NOMO-1 treated with dmso at 0.1 percent for 144 hours (cell line): ENCODE measurements around the gene KRTDAP.
A peak's percentile ranks its signal among the peaks of the same experiment; 100 is the strongest.

ENCODE experiments used
- DNase-seq: peaks from one replicate; lab custom pipeline; 2025; ENCODE audit not compliant: unreplicated experiment; lab: John Stamatoyannopoulos, UW

Gene KRTDAP

DNA sequence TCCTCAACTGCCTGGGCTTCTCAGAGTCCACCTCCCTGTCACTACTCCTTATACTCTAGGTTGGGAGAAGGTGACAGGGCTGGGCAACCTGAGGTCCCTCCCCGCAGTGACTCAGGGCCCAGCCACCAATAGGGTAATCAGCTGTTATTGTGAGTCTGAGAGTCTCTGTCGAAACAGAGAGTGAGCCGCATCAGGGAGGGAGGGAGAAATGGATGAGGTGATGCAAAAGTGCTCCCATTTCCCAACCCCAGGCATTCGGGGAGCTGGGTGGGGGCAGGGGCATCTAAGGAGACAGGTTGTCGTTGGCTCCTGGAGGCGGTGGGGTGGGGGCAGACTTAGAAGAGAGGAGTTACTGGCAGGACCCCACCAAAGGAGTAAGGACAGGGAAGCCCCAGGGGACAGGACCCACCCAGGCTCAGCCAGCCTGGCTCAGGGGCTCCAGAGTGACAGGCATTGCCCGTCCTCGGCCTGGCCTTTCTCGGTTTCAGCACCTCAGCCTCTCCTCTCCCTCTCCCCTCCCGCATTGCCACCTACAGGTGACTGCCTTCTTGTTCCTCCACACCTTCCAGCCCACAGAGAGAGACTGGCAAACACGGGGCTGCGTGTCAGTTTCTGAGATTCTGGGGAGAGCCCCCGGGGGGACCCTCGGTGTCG lies 23.5 kb upstream of the KRTDAP start, which contains the start of gene DMKN:
TSS of gene DMKN (minus strand) at position 22 of the 654 bp plus-strand sequence. CDS start 174 bp downstream, outside the sequence.
- no peak for DNase-seq

DNA sequence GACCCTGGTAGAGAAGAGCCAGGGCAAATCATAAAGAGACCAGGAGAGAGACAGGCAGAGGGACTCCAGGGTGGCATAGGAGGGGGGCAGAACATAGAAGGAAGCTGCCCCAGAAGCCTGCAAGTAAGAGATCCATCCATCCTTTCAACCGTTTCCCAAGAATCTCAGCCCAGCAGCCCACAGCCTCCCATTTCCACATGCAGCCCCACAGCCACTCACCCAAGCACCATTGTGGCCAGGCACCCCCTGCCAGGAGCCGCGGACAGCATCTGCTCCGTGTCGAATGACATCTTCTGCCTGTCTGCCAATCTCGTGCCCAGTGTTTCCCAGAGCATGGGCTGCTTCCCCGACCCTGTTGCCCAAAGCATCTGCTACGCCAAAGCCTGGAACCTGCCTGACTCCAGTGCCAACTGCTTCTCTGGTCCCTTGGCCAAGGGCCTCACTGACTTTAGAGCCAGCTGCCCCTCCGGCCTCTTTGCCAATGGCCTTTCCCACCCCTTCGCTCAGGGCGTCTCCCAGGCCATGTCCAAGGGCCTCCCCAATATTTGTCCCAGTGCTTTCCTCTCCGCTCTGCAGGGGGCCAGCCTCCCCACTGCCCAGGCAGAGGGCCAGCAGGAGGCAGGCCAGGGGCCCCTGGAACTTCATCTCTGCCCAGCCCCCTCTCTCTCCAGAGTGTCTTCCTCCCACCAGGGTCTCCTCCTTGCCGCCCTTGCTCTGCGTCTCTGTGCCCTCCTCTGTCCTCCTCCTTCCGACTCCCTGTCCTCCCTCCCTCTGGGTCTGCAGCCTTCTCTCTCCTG lies 22.8 kb upstream of the KRTDAP start:
- no peak for DNase-seq

GRCh38 chr19:35511337-35511736 lies 21.1 kb upstream of the KRTDAP start:
- no peak for DNase-seq

- DNase-seq = no peak
These were observed 20.3 kb upstream of the KRTDAP start for GRCh38 chr19:35510626-35510964.

DNA sequence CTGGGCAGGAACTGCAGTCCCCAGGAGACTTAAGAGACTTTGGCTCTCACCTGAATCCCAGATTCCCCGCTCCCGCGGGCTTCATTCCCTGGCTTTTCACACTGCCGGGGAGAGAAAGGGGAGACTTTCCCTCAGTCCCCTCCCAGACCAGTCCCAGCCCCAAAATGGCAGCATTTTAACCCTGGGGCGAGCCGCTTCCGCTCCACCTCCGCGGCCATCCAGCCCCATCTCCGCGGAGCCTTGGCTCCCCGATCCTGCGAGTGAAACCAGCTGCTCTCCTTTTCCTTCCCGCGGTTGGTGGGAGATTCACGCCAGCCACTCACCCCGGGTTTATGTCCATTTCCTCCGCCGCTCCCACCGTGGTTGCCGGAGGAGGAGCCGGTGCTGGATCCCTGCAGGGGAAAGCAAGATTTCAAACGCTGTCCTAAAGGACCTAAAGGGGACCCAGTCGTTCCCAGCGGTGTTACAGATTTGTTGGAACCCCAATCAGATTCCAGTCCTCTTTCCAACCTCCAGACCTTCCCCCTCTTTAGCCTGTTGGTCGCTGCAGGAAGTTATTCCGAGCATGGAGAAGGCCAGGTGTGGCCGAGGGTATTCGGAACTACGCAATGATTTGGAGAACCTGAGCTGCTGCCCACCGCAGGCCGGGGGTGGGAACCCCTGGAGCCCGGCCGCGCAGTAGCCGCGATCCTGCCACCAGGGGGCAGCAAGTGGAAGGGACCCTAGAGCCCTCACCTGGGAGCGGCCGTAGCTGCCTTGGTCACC lies 19.8 kb upstream of the KRTDAP start:
- DNase-seq = peak; percentile 0

DNA sequence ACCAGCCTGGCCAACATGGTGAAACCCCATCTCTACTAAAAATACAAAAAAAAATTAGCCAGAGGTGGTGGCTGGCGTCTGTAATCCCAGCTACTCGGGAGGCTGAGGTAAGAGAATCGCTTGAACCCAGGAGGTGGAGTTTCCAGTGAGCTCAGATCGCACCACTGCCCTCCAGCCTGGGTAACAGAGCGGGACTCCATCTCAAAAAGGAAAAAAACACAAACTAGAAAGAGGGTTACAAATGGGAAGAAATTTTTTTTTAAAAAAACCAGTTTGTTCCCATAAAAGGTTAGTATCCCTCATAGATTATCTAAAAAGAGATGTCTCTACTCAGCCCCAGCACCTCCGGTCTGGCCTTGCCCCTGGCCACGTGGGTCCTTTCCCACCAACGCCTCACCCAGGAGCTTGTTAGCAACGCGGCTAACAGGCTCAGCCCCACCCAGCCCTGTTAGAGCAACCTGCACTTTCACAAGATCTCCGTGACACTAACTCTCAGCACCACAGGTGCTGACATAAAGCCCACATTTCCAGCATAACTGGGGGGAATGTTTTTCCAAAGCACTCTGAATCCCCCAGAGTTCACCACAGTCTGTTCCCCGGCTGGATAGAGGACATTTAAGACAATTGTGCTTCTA lies 18.9 kb upstream of the KRTDAP start:
- no peak for DNase-seq

DNA sequence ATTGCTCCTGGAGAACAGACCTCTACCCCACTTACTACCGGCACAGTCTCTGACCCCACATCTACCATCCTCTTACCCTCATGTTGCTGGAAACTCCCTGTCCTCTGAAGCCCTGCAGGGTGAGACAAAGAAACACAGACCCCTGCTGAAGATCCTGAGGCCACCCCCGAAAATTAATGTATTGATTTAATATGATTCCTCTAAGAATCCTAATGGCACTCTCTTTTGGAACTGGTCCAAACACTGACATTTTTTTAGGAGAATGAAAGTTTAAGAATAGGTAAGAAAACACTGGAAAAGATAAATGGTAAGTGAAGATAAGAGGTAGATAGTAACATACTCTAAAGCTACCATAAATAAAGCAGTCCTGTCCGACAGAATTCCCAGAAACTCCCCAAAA lies 17.9 kb upstream of the KRTDAP start:
- no peak for DNase-seq

DNA sequence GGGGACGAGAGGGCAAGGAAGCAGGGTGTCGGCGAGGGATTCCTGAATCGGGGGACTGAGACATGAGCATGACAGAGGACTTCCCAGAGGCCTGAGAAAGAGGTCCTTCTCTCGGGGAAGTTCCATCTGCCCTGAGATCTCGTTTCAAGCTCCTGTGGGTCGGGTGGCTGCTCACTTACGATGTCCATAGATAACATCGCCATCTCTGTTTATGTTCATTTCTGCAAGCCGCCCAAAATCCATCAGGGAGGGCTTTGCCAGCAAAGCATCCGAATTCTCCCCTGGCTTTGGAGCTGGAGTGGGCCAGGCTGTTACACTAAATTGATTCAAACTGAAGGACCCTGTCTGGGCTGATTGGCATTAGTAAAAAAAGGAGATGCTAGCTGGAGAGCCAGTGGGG lies 17.3 kb upstream of the KRTDAP start:
- DNase-seq = no peak

DNA sequence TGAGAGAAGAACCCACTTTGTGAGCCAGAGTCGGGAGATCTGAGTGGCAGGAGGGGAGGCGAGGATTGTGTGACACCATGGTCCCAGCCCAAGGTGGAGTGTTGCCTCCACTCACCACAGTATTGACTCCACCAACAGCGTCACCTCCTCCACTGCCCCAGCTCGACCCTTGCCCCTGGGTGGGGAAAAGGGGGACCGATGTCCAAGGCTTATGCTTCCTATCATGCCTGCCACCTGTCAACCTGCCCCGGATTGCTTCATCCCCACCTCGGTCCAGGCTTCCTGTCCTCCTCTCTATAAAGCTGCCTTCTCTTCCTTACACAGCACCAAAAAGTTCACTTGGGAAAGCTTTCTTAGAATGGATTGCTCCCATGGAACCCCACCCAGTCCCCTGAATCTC lies 15.7 kb upstream of the KRTDAP start:
- DNase-seq = no peak

GRCh38 chr19:35502751-35503150 lies 12.5 kb upstream of the KRTDAP start:
- DNase-seq = no peak

DNA sequence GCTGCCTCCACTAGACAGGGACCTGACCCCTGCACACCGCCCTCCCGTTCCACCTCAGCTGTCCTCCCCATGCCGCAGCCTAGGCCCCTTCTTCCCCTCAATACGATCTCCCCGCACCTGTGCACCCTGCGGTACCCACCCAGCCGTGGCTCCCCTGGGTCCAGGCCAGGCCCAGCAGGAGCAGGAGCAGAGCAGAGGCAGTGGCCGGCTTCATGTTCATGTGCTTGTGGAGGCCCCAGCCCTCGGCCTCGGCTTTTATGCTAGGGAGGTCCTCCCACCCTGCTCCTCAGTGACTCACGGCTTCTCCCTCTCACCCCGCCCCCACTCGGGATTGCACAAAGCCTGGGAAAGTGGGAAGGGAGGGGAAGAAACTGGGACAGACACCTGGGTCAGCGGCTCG lies 11.4 kb upstream of the KRTDAP start:
- no peak for DNase-seq

DNA sequence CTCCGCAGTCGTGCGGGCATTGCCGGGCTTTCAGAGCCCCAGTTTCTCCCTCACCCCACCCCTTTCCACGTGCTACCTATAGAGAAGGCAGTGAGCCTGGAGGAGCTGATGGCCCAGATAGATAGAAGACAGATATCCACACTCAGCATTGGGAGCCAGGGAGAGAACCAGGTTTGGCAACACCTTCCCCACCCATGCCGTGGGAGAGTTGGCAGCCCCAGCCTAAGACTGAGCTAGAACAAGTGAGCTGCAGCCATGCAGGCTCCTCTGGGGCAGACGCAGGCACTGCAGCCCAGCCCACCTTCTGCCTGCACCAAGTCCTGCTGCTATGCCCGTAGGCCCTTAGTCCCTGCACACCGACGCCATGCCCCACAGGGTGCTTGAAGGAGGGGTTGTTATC lies 10.3 kb upstream of the KRTDAP start:
- no peak for DNase-seq

- no peak for DNase-seq
These were observed 8.8 kb upstream of the KRTDAP start for GRCh38 chr19:35498984-35499527.

DNA sequence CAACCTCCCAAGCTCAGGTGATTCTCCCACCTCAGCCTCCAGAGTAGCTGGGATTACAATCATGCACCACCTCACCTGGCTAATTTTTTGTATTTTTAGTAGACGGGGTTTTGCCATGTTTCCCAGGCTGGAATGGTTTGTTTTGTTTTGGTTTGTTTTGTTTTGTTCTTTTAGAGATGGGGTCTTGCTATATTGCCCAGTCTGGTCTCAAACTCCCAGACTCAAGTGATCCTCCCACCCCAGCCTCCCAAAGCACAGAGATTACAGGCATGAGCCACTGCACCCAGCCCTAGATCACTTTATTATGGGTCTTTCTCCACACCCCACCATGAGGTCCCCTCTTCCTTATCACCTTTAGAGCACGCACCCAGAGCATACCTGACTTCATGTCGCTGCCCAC lies 8.0 kb upstream of the KRTDAP start:
- no peak for DNase-seq

GRCh38 chr19:35497406-35497805 lies 7.1 kb upstream of the KRTDAP start:
- no peak for DNase-seq

DNA sequence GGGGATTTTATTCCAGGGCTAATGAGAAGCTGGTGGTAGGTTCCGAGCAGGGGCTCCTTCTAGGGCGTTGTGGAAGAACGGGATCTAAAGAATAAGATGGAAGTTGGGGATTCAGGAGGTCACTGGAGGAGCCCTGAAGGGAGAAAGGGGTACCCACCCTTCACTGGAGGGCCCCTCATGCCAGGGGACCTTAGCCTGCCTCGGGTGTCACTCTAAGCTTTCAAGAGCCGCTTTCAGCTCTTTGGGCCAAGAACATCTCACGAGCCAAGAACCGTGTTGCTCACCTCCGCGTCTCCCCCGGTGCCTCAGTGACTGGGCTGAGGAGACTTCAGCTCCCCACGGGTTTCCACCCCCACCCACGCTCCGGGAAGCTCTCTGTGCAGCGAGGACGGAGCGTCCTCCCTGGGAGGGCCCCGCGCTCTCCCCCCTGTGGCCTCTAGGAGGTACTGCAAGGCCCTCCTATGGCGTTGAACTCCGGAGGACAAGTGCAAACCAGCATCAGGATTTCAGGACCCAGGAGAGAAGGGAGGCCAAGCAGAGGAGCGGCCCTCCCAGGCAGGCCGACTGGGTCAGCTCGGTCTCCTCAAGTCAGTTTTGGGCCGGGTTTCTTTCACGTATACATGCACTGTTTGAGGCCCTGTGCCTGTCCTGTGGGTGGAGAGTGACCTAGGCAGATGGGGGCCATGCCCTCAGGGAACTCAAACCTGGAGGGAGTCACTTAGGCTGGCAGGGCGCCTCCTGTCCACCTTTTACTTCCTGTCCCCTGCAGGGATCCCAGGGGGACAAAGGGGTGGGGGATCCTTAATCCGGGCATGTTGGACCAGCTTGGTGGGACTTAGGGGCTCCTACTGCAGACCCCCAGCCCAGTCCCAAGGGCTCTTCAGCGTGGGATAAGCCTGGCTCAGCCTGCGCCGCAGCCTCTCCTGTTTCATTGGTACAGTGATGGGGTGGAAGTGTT lies 5.1 kb upstream of the KRTDAP start:
- DNase-seq = peak; percentile 44

DNA sequence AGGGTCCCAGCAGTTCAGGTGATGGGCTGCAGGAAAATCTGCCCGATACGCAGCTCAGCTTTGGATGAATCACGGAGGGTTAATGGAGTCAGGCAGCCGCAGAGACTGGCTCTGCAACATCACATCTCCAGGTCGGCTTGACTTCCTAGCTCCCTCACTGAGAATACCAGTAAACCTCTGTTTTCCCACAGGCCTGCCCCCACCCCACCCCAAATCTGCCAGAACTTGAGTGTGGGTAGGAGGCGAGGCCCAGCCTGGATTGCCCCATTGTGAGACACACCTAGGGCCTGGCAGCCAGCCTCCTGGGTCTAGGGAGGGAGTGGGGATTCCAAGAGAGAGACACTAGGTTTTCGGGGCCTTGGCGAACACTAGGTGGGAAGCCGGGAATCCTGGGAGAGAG lies 3.7 kb upstream of the KRTDAP start:
- DNase-seq = no peak

DNA sequence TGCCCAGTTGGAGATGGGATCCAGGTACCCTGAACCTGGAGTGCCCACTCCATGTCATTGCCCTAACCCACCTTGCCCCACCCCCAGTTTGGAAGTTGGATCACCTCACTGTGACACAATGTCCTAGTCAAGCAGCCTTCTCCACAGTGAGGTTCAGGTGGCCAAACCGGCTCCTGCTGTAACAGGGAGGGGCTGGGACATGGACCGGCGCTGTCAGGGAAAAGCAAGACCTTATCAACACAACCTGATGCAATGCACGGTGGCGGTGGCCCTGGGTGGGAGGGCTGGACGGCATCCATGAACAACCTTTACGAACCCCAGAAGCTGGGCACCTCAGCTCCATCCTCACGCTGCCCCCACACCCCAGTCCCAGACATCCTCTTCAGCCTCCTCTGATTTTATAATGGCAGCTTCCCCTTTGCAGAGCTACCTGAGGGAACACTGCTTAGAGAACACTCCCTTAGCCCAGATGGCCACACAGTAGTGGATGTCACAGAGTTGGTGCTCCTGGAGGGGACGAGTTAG lies 1.6 kb upstream of the KRTDAP start:
- DNase-seq = no peak

DNA sequence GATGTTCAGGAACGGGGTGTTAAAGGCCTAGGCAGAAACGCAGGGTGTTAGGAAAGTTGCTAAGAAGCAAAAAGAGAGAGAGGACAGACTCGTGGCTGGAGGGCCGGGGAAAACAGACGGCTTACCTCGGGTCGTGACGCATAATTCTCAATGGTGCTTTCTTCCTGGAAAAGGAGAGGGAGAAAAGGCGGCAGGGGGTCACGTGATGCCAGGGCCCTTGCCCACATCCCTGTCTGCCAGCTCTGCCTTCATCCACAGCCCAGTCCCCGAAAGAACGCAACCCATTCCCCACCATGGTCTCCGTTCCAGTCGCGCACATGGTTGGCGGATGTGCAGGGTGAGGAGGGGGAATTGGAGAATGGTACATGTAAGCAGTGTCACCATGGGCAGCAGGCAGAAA lies 1.6 kb downstream of the KRTDAP start:
- no peak for DNase-seq

- DNase-seq = no peak
These were observed 2.5 kb downstream of the KRTDAP start for GRCh38 chr19:35487656-35488182.
